ENCODE results near the gene AGT. TPM values are rescaled to one million over a fixed set of nuclear protein-coding genes. Genes with fewer than 3 reads are reported as not detected.

The AGT gene
- total RNA-seq, 4 donors from 2014 or later: 17.3 to 49.6 (median 34.5) TPM

- intact Hi-C loops (cut with DNase I; ENCODE audit: low total_unique reads): no loop called here
- TF ChIP-seq CTCF (IDR thresholded peaks at IDR 0.05 in 4 of 5, conservative IDR thresholded peaks at IDR 0.05 in 1 of 5): no peak
- no peak for TF ChIP-seq POLR2A (IDR thresholded peaks at IDR 0.05)
Observed at GRCh38 chr1:230749635-230750034, 35.7 kb upstream of the AGT start.

GRCh38 chr1:230749150-230749549 is 35.2 kb upstream of the AGT start:
- DNase-seq: no peak
- intact Hi-C loops (cut with DNase I; ENCODE audit: low total_unique reads): no loop called here
- in situ Hi-C loops (cut with MboI; ENCODE audit: low sequenced_read_pairs in 4 of 4): no loop called here

More at GRCh38 chr1:230749635-230750034, 35.7 kb upstream of the AGT start:
- Histone ChIP-seq H3K4me1 (peaks cover 0 to 18% of the 10 kb centered on the region in 2 donors), H3K36me3 (no peaks in the 10 kb centered on the region), H3K27me3 (no peaks in the 10 kb centered on the region), H3K4me3 (no peak overlapping the region), H3K27ac (no peak overlapping the region), H3K9me3 (no peaks in the 10 kb centered on the region)
- in situ Hi-C loops (cut with MboI; ENCODE audit: low sequenced_read_pairs in 4 of 4): loop anchor here in 1 of 4 donors (25.0 kb wide), 1 partner anchor 112 kb away; the partner anchor contains the start of gene COG2
- ATAC-seq: no peak
- no peak for DNase-seq

GRCh38 chr1:230747890-230748800 is 34.2 kb upstream of the AGT start:
- no peak for ATAC-seq
- Histone ChIP-seq H3K4me1 (peaks cover 0 to 13% of the 10 kb centered on the region in 2 donors), H3K27me3 (no peaks in the 10 kb centered on the region), H3K4me3 (no peak overlapping the region), H3K9me3 (no peaks in the 10 kb centered on the region), H3K27ac (no peak overlapping the region), H3K36me3 (no peaks in the 10 kb centered on the region)
- no peak for DNase-seq
- no peak for TF ChIP-seq POLR2A (IDR thresholded peaks at IDR 0.05)
- TF ChIP-seq CTCF (IDR thresholded peaks at IDR 0.05 in 4 of 5, conservative IDR thresholded peaks at IDR 0.05 in 1 of 5): no peak
- intact Hi-C loops (cut with DNase I; ENCODE audit: low total_unique reads): no loop called here
- in situ Hi-C loops (cut with MboI; ENCODE audit: low sequenced_read_pairs in 4 of 4): no loop called here

More at GRCh38 chr1:230749150-230749549, 35.2 kb upstream of the AGT start:
- Histone ChIP-seq H3K27me3 (no peaks in the 10 kb centered on the region), H3K9me3 (no peaks in the 10 kb centered on the region), H3K4me3 (no peak overlapping the region), H3K4me1 (peaks cover 0 to 17% of the 10 kb centered on the region in 2 donors), H3K27ac (no peak overlapping the region), H3K36me3 (no peaks in the 10 kb centered on the region)
- no peak for TF ChIP-seq POLR2A (IDR thresholded peaks at IDR 0.05)
- TF ChIP-seq CTCF (IDR thresholded peaks at IDR 0.05 in 4 of 5, conservative IDR thresholded peaks at IDR 0.05 in 1 of 5): no peak
- no peak for ATAC-seq

GRCh38 chr1:230747127-230747730 is 33.3 kb upstream of the AGT start, which contains the start of gene CAPN9:
TSS of gene CAPN9 (plus strand) at chr1:230747388. CDS start at chr1:230747497, 109 bp downstream.
- Histone ChIP-seq H3K36me3 (no peaks in the 10 kb centered on the region), H3K4me1 (peaks cover 0 to 6% of the 10 kb centered on the region in 2 donors), H3K9me3 (no peaks in the 10 kb centered on the region), H3K4me3 (no peak within 1 kb of the TSS), H3K27me3 (no peaks in the 10 kb centered on the region), H3K27ac (no peak within 1 kb of the TSS)
- TF ChIP-seq CTCF (IDR thresholded peaks at IDR 0.05 in 4 of 5, conservative IDR thresholded peaks at IDR 0.05 in 1 of 5): no peak
- no peak for TF ChIP-seq POLR2A (IDR thresholded peaks at IDR 0.05)
- ATAC-seq (no peak), DNase-seq (no peak)
- intact Hi-C loops (cut with DNase I; ENCODE audit: low total_unique reads): no loop called here
- in situ Hi-C loops (cut with MboI; ENCODE audit: low sequenced_read_pairs in 4 of 4): no loop called here

Data from gastrocnemius medialis (tissue), 4 donors.